BLaER1 treated with 17β-estradiol and CSF1 and Interleukin-3, amounts not matched to agents 10 nM and 100 nM (cell line): ENCODE measurements around the gene FAM221B.

Experiments used
- H3K27ac ChIP-seq, 11 experiments: shearing (Covaris generic); formaldehyde crosslinking; 2 replicates each; pipeline ENCODE4 v1.8.1; 2022
- H3K27me3 ChIP-seq, 11 experiments: shearing (Covaris generic); formaldehyde crosslinking; 2 replicates each; pipeline ENCODE4 v1.8.1; 2022
- H3K36me3 ChIP-seq, 11 experiments: shearing (Covaris generic); formaldehyde crosslinking; 2 replicates each; pipeline ENCODE4 v1.8.1; 2022
- H3K4me1 ChIP-seq, 10 experiments: shearing (Covaris generic); formaldehyde crosslinking; 2 replicates each; pipeline ENCODE4 v1.8.1; 2022
- H3K4me2 ChIP-seq, 11 experiments: shearing (Covaris generic); formaldehyde crosslinking; 2 replicates each; pipeline ENCODE4 v1.8.1; 2022
- H3K4me3 ChIP-seq, 10 experiments: shearing (Covaris generic); formaldehyde crosslinking; 2 replicates each; pipeline ENCODE4 v1.8.1; 2022
- H3K9ac ChIP-seq, 11 experiments: shearing (Covaris generic); formaldehyde crosslinking; 2 replicates each; pipeline ENCODE4 v1.8.1; 2022
- H3K9me3 ChIP-seq, 11 experiments: shearing (Covaris generic); formaldehyde crosslinking; replicated peaks in 1 of 11; 2 replicates each; pipeline ENCODE4 v1.8.1; 2022
- H4K20me1 ChIP-seq, 11 experiments: shearing (Covaris generic); formaldehyde crosslinking; 2 replicates each; pipeline ENCODE4 v1.8.1; 2022
- Cebpa-rat ChIP-seq, 11 experiments: shearing (Covaris generic); IDR thresholded peaks; 2 replicates each; pipeline ENCODE4 v1.8.1; 2022

Gene FAM221B

GRCh38 chr9:35810122-35810521 is 18.4 kb downstream of the FAM221B start:
- H3K36me3 ChIP-seq: peaks cover 0 to 9% (median 0%) of the 10 kb centered on the region in 11 experiments; a peak in 1 of 22 replicates
- H3K9ac ChIP-seq: no peak overlapping the region
- H3K4me2 ChIP-seq: no peak overlapping the region

DNA sequence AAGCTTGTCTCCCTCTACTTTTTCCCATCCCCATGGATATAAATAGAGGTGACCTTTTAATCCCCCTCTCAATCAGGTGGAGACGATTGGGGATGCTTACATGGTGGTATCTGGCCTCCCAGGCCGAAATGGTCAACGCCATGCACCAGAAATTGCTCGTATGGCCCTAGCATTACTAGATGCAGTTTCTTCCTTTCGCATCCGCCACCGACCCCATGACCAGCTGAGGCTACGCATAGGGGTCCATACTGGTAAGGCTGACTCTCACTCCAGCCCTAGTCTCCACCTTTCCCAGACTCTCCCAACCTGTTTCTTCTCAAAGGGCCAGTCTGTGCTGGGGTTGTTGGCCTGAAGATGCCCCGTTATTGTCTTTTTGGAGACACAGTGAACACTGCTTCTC is 20.1 kb downstream of the FAM221B start:
- H3K9me3 ChIP-seq: no peaks in the 10 kb centered on the region
- H3K27ac ChIP-seq: no peak overlapping the region
- H4K20me1 ChIP-seq: no peaks in the 10 kb centered on the region
- no peak overlapping the region for H3K4me3 ChIP-seq
- H3K27me3 ChIP-seq: no peaks in the 10 kb centered on the region
- H3K4me2 ChIP-seq: no peak overlapping the region
- peaks cover 18 to 22% (median 21%) of the 10 kb centered on the region in 10 experiments for H3K4me1 ChIP-seq
- H3K36me3 ChIP-seq: peaks cover 0 to 9% (median 0%) of the 10 kb centered on the region in 11 experiments; a peak in 1 of 22 replicates
- no peak for TF ChIP-seq Cebpa-rat (IDR thresholded peaks at IDR 0.05)
- H3K9ac ChIP-seq: no peak overlapping the region

More at GRCh38 chr9:35810122-35810521, 18.4 kb downstream of the FAM221B start:
- H3K4me3 ChIP-seq: no peak overlapping the region
- no peaks in the 10 kb centered on the region for H3K27me3 ChIP-seq
- no peak for TF ChIP-seq Cebpa-rat (IDR thresholded peaks at IDR 0.05)
- H3K9me3 ChIP-seq: no peaks in the 10 kb centered on the region
- H4K20me1 ChIP-seq: no peaks in the 10 kb centered on the region
- H3K4me1 ChIP-seq: peaks cover 27 to 33% (median 32%) of the 10 kb centered on the region in 10 experiments
- no peak overlapping the region for H3K27ac ChIP-seq

- H4K20me1 ChIP-seq: no peaks in the 10 kb centered on the region
- H3K27me3 ChIP-seq: no peaks in the 10 kb centered on the region
- H3K9ac ChIP-seq: no peak overlapping the region
- H3K9me3 ChIP-seq: no peaks in the 10 kb centered on the region
- H3K27ac ChIP-seq: no peak overlapping the region
- no peak for TF ChIP-seq Cebpa-rat (IDR thresholded peaks at IDR 0.05)
- H3K36me3 ChIP-seq: peaks cover 0 to 9% (median 0%) of the 10 kb centered on the region in 11 experiments; a peak in 1 of 22 replicates
- peaks cover 0 to 2% (median under 1%) of the 10 kb centered on the region in 10 experiments; a peak in 9 of 20 replicates for H3K4me1 ChIP-seq
- H3K4me2 ChIP-seq: no peak overlapping the region
- no peak overlapping the region for H3K4me3 ChIP-seq
Measured at GRCh38 chr9:35806101-35806500, 22.4 kb downstream of the FAM221B start.

GRCh38 chr9:35801328-35802128 is 27.0 kb downstream of the FAM221B start:
- no peak overlapping the region for H3K4me2 ChIP-seq
- peaks cover 0 to 9% (median 0%) of the 10 kb centered on the region in 11 experiments; a peak in 1 of 22 replicates for H3K36me3 ChIP-seq
- H3K27ac ChIP-seq: no peak overlapping the region
- H3K4me3 ChIP-seq: no peak overlapping the region
- H3K27me3 ChIP-seq: no peaks in the 10 kb centered on the region
- H3K4me1 ChIP-seq: peaks cover 0 to 7% (median 0%) of the 10 kb centered on the region in 10 experiments; a peak in 3 of 20 replicates
- TF ChIP-seq Cebpa-rat (IDR thresholded peaks at IDR 0.05): no peak
- H3K9me3 ChIP-seq: no peaks in the 10 kb centered on the region
- no peaks in the 10 kb centered on the region for H4K20me1 ChIP-seq
- H3K9ac ChIP-seq: no peak overlapping the region

GRCh38 chr9:35800530-35800929 is 28.0 kb downstream of the FAM221B start:
- no peak overlapping the region for H3K4me3 ChIP-seq
- H3K27me3 ChIP-seq: no peaks in the 10 kb centered on the region
- H3K9ac ChIP-seq: no peak overlapping the region
- H3K4me1 ChIP-seq: peaks cover 0 to 7% (median 0%) of the 10 kb centered on the region in 10 experiments; a peak in 3 of 20 replicates
- no peak overlapping the region for H3K4me2 ChIP-seq
- H3K9me3 ChIP-seq: no peaks in the 10 kb centered on the region
- no peaks in the 10 kb centered on the region for H4K20me1 ChIP-seq
- peaks cover 0 to under 1% (median 0%) of the 10 kb centered on the region in 11 experiments; a peak in 1 of 22 replicates for H3K36me3 ChIP-seq
- no peak for TF ChIP-seq Cebpa-rat (IDR thresholded peaks at IDR 0.05)
- no peak overlapping the region for H3K27ac ChIP-seq

GRCh38 chr9:35798658-35799374 is 29.7 kb downstream of the FAM221B start:
- no peaks in the 10 kb centered on the region for H3K9me3 ChIP-seq
- H3K4me2 ChIP-seq: no peak overlapping the region
- H3K36me3 ChIP-seq: no peaks in the 10 kb centered on the region
- no peaks in the 10 kb centered on the region for H4K20me1 ChIP-seq
- no peak overlapping the region for H3K27ac ChIP-seq
- H3K9ac ChIP-seq: no peak overlapping the region
- no peak overlapping the region for H3K4me3 ChIP-seq
- peaks cover 0 to 13% (median 0%) of the 10 kb centered on the region in 10 experiments; a peak in 5 of 20 replicates for H3K4me1 ChIP-seq
- no peaks in the 10 kb centered on the region for H3K27me3 ChIP-seq
- no peak for TF ChIP-seq Cebpa-rat (IDR thresholded peaks at IDR 0.05)

DNA sequence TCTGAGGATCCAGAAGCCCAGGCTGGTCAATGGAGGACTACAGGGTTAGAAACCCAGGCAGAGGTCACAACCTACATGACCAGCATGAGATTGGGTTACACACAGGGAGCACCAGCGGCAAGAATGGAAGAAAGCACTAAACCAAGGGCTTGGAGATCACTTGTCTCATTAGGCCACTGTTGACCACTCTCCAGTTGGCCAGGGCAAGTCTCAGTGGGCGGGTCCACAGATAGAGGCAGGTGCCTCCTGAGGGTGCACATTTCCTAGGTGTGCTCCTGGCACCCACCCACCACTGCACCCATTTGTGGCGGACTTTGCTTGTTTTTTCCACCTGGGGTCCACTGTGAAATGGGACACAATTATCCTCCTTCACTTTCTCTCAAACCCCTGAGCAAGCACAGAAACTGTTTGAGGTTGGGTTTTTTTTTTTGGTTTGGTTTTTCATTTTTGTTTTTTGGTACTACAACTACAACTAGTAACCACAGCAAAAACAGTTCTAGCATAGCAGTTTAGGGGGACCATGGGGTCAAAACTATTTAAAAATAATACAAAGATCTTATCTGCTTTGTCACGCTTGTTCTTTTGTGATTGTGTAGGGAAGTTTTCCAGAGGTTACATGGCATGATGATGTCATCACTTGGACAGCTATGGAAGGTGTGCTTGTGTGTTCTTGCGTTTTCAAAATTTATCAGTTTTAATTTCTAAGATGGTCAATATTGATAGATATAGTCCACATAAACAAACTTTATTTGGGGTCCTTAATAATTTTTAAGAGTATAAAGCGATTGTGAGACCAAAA is 31.0 kb downstream of the FAM221B start:
- no peak overlapping the region for H3K4me3 ChIP-seq
- H3K27ac ChIP-seq: no peak overlapping the region
- peaks cover 0 to 4% (median under 1%) of the 10 kb centered on the region in 11 experiments; a peak in 5 of 22 replicates for H3K27me3 ChIP-seq
- H3K9me3 ChIP-seq: no peaks in the 10 kb centered on the region
- H3K4me2 ChIP-seq: no peak overlapping the region
- no peaks in the 10 kb centered on the region for H4K20me1 ChIP-seq
- no peaks in the 10 kb centered on the region for H3K36me3 ChIP-seq
- H3K4me1 ChIP-seq: peaks cover 0 to 13% (median 0%) of the 10 kb centered on the region in 10 experiments; a peak in 5 of 20 replicates
- no peak overlapping the region for H3K9ac ChIP-seq
- no peak for TF ChIP-seq Cebpa-rat (IDR thresholded peaks at IDR 0.05)

GRCh38 chr9:35795695-35796094 is 32.8 kb downstream of the FAM221B start:
- Histone ChIP-seq H3K9ac (no peak overlapping the region), H3K4me2 (no peak overlapping the region), H3K4me3 (no peak overlapping the region), H3K36me3 (no peaks in the 10 kb centered on the region), H3K27me3 (peaks cover 4 to 18% (median 12%) of the 10 kb centered on the region in 11 experiments; a peak in 20 of 22 replicates), H3K4me1 (peaks cover 0 to 13% (median 2%) of the 10 kb centered on the region in 10 experiments; a peak in 7 of 20 replicates), H3K9me3 (no peaks in the 10 kb centered on the region), H3K27ac (no peak overlapping the region), H4K20me1 (no peaks in the 10 kb centered on the region)
- TF ChIP-seq Cebpa-rat (IDR thresholded peaks at IDR 0.05): no peak
